ENCODE results near the gene SOCS7. TPM values are rescaled to one million over a fixed set of nuclear protein-coding genes. Genes with fewer than 3 reads are reported as not detected.
A peak's percentile ranks its signal among the peaks of the same experiment; 100 is the strongest.

The SOCS7 gene
- total RNA-seq, 2 experiments from 2014 or later = 18.0 to 18.9 TPM

DNA sequence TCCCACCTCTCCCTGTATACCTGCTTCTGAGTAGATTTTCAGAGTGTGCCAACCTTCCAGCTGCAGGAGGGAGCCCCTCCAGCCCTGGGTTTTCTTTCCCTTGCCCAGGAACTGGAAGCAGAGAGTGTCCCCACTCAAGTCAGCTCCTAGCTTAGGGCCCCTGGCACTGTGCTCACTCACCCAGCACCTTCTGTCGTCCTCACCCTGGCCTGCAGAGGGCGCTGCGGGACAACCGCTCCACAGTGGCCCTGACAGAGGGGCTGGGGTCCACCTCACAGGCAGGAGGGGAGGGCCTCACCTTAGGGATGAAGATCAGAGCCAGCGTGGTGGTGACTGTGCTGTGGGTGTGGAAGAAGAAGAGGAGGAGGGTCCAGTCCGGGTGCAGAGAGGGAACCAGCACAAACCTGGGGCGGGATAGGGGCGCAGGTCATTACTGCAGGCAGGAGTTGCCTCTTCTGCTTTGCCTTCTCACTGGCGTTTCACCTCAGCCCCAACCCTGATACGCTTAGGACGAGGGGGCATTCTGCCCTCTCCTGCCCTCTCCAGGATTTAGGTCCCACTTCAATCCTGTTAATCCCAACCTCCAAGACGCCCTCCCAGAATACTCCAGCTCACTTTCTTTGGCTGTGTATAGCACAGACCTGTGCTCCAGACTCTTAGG is 17.9 kb upstream of the SOCS7 start:
- ChIA-PET CTCF (interaction anchor here (0.6 to 6.5 kb wide), 15 partner anchors 10 to 248 kb away, joined by 3 to 49 read pairs (median 3); partner anchors contain the start of genes GPR179 and SOCS7), POLR2A (no interaction called here)
- peak; percentile 82 for TF ChIP-seq CTCF (IDR thresholded peaks at IDR 0.05)
- DNase-seq = peak; percentile 77
- intact Hi-C loops (cut with micrococcal nuclease) = no loop called here
- Mint-ChIP-seq H3K27ac (no peak overlapping the region), H3K9me3 (no peaks in the 10 kb centered on the region), H3K36me3 (ENCODE audit: low read depth) (no peaks in the 10 kb centered on the region), H3K4me1 (ENCODE audit: low read depth) (no peaks in the 10 kb centered on the region), H3K27me3 (no peaks in the 10 kb centered on the region), H3K4me3 (no peak overlapping the region)
- ATAC-seq = peak; percentile 91

DNA sequence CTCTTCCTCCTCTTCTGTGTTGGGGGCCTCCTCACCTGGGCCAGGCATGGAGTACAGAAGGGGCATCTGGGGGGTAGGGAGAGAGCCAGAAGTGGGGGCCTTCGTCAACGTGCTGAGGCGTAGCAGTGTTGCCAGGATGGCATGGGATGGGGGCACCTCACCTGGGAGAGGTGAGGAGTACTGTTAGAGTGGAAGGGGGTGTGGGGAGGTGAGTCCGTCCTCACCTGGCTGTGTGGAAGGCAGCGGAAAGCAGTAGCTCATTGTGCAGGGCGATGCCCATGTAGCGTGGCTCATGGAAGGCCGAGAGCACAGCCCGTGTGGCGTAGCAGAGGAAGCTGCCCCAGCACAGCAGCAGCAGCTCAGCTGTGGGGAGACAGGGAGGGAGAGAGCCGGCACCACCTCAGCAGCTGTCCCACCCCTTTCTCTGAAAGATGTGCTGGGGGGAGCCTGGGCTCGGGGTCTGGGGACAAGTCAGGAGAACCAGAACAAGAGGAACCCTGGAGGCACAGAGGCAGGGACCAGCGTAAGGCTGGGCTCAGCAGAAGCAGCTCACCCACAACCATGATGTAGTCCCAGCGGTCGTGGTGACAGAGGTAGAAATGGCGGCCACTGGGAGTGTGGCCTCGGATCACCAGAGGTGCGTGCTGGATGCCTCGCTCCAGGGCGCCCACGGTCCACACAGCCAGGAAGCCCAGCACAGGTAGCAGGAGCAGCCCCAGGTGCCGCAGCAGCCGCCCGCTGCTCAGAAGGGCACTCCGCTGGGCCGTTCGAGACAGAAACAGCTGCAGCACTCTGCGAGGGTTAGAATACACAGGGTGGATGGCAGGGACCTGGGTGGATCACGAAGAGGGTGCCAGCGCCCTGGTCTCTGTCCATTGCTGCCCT is 16.9 kb upstream of the SOCS7 start:
- no peak for ATAC-seq
- Mint-ChIP-seq H3K4me1 (ENCODE audit: low read depth) (no peaks in the 10 kb centered on the region), H3K36me3 (ENCODE audit: low read depth) (no peaks in the 10 kb centered on the region), H3K27me3 (no peaks in the 10 kb centered on the region), H3K9me3 (no peaks in the 10 kb centered on the region), H3K27ac (no peak overlapping the region), H3K4me3 (no peak overlapping the region)
- POLR2A ChIA-PET = interaction anchor here (0.7 kb wide), 1 partner anchor 18 kb away, joined by 4 read pairs; no protein-coding TSS in a partner anchor
- CTCF ChIA-PET = interaction anchor here (1.1 to 6.5 kb wide), 6 partner anchors 9 to 320 kb away, joined by 3 to 49 read pairs (median 6); partner anchors contain the start of gene GPR179
- intact Hi-C loops (cut with micrococcal nuclease) = no loop called here
- no peak for TF ChIP-seq CTCF (IDR thresholded peaks at IDR 0.05)
- DNase-seq = no peak

- Mint-ChIP-seq H3K27me3 (no peaks in the 10 kb centered on the region), H3K4me3 (no peak overlapping the region), H3K36me3 (ENCODE audit: low read depth) (no peaks in the 10 kb centered on the region), H3K27ac (no peak overlapping the region), H3K9me3 (no peaks in the 10 kb centered on the region), H3K4me1 (ENCODE audit: low read depth) (no peaks in the 10 kb centered on the region)
- no peak for ATAC-seq
- intact Hi-C loops (cut with micrococcal nuclease) = no loop called here
- no peak for TF ChIP-seq CTCF (IDR thresholded peaks at IDR 0.05)
- POLR2A ChIA-PET = no interaction called here
- CTCF ChIA-PET = interaction anchor here (5.2 to 6.5 kb wide), 2 partner anchors 12 to 14 kb away, joined by 28 to 49 read pairs; no protein-coding TSS in a partner anchor
- DNase-seq = no peak
Measured at GRCh38 chr17:38336838-38337237, 14.8 kb upstream of the SOCS7 start.

GRCh38 chr17:38338053-38338452 is 13.6 kb upstream of the SOCS7 start:
- Mint-ChIP-seq H3K27ac (no peak overlapping the region), H3K27me3 (no peaks in the 10 kb centered on the region), H3K4me1 (ENCODE audit: low read depth) (no peaks in the 10 kb centered on the region), H3K36me3 (ENCODE audit: low read depth) (no peaks in the 10 kb centered on the region), H3K4me3 (no peak overlapping the region), H3K9me3 (no peaks in the 10 kb centered on the region)
- intact Hi-C loops (cut with micrococcal nuclease) = no loop called here
- ChIA-PET CTCF (interaction anchor here (1.0 to 5.2 kb wide), 2 partner anchors 11 to 76 kb away, joined by 4 to 28 read pairs; no protein-coding TSS in a partner anchor), POLR2A (interaction anchor here (1.0 kb wide), 1 partner anchor 12 kb away, joined by 3 read pairs; no protein-coding TSS in a partner anchor)
- no peak for TF ChIP-seq CTCF (IDR thresholded peaks at IDR 0.05)
- ATAC-seq (no peak), DNase-seq (no peak)
